ENCODE results near the gene RAET1E.

The RAET1E gene

GRCh38 chr6:149859938-149860337, 38.0 kb downstream of the RAET1E start:
- Histone ChIP-seq H3K4me3 (ENCODE audit: low read depth, low read length) (no peak overlapping the region), H3K27ac (no peak overlapping the region), H3K9me3 (ENCODE audit: severe bottlenecking) (no peaks in the 10 kb centered on the region), H3K27me3 (ENCODE audit: insufficient read depth, low read depth, severe bottlenecking) (no peaks in the 10 kb centered on the region), H3K36me3 (no peaks in the 10 kb centered on the region; the same call in 1 of the 2 replicates)
- no peak for TF ChIP-seq CTCF (IDR thresholded peaks at IDR 0.05; ENCODE audit: low read depth, low read length)
- DNase-seq: no peak

- Histone ChIP-seq H3K4me3 (ENCODE audit: low read depth, low read length) (no peak overlapping the region), H3K9me3 (ENCODE audit: severe bottlenecking) (no peaks in the 10 kb centered on the region), H3K27me3 (ENCODE audit: insufficient read depth, low read depth, severe bottlenecking) (no peaks in the 10 kb centered on the region), H3K36me3 (no peaks in the 10 kb centered on the region; the same call in 1 of the 2 replicates), H3K27ac (no peak overlapping the region)
- no peak for DNase-seq
- no peak for TF ChIP-seq CTCF (IDR thresholded peaks at IDR 0.05; ENCODE audit: low read depth, low read length)
Observed at GRCh38 chr6:149859368-149859767, 38.5 kb downstream of the RAET1E start.

GRCh38 chr6:149857541-149857940, 40.4 kb downstream of the RAET1E start:
- Histone ChIP-seq H3K27me3 (ENCODE audit: insufficient read depth, low read depth, severe bottlenecking) (no peaks in the 10 kb centered on the region), H3K36me3 (no peaks in the 10 kb centered on the region; the same call in 1 of the 2 replicates), H3K27ac (no peak overlapping the region), H3K9me3 (ENCODE audit: severe bottlenecking) (no peaks in the 10 kb centered on the region), H3K4me3 (ENCODE audit: low read depth, low read length) (no peak overlapping the region)
- TF ChIP-seq CTCF (IDR thresholded peaks at IDR 0.05; ENCODE audit: low read depth, low read length): no peak
- no peak for DNase-seq

GRCh38 chr6:149856256-149856994, 41.5 kb downstream of the RAET1E start:
- Histone ChIP-seq H3K27ac (no peak overlapping the region), H3K9me3 (ENCODE audit: severe bottlenecking) (no peaks in the 10 kb centered on the region), H3K36me3 (no peaks in the 10 kb centered on the region; the same call in 1 of the 2 replicates), H3K27me3 (ENCODE audit: insufficient read depth, low read depth, severe bottlenecking) (no peaks in the 10 kb centered on the region), H3K4me3 (ENCODE audit: low read depth, low read length) (no peak overlapping the region)
- DNase-seq: no peak
- no peak for TF ChIP-seq CTCF (IDR thresholded peaks at IDR 0.05; ENCODE audit: low read depth, low read length)

GRCh38 chr6:149855741-149856140, 42.2 kb downstream of the RAET1E start:
- no peak overlapping the region for H3K4me3 ChIP-seq (ENCODE audit: low read depth, low read length)

More at GRCh38 chr6:149855741-149856140, 42.2 kb downstream of the RAET1E start:
- H3K27me3 ChIP-seq (ENCODE audit: insufficient read depth, low read depth, severe bottlenecking): no peaks in the 10 kb centered on the region
- DNase-seq: no peak
- TF ChIP-seq CTCF (IDR thresholded peaks at IDR 0.05; ENCODE audit: low read depth, low read length): no peak
- no peak overlapping the region for H3K27ac ChIP-seq
- no peaks in the 10 kb centered on the region; the same call in 1 of the 2 replicates for H3K36me3 ChIP-seq
- no peaks in the 10 kb centered on the region for H3K9me3 ChIP-seq (ENCODE audit: severe bottlenecking)

Data from WERI-Rb-1 (cell line).